Measurements from ENCODE around the gene CCDC12.

DNA sequence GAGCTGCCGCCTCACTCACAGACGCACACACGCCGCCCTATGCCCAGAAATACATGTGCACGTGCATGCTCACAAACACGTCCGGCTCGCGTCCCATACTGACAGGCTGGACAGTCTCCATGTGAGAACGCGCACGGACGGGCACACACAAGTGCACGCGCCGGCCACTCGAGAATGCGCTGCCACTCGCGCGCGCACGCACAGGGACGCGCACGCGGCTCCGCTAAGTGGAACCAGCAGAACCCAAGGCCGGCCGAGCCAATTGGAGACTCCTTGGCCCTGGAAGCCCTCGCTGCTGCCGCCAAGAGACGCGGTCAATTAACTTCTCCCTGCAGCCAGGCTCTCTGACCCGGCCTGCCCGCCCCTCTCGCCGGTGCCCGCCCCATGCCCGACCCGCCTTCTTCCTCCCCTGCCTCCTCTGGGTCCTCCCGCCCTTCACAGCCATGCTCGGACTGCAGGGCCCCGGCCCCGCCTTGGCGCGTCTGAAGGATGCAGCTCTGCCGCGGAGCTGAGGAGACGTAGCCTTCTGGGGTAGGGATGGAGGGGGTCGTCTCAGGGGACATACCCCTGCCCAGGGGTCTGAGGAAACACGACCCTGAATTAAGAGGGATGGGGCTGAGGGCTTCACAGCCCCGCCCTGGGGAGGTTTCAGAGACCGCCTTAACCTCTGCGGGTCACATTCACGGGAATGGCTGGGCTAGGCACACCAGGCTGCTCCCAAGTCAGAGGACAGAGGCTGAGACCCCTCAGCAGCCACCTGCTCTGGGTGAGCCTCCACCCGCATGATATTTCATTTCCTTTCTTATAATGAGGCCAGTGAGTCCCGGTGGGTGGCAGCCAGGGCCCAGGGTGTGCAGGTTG is 84.0 kb downstream of the CCDC12 start:
- TF ChIP-seq EZH2 (IDR thresholded peaks at IDR 0.05; ENCODE audit: low read length, unreplicated experiment) = no peak
- TF ChIP-seq, protein P1, sequence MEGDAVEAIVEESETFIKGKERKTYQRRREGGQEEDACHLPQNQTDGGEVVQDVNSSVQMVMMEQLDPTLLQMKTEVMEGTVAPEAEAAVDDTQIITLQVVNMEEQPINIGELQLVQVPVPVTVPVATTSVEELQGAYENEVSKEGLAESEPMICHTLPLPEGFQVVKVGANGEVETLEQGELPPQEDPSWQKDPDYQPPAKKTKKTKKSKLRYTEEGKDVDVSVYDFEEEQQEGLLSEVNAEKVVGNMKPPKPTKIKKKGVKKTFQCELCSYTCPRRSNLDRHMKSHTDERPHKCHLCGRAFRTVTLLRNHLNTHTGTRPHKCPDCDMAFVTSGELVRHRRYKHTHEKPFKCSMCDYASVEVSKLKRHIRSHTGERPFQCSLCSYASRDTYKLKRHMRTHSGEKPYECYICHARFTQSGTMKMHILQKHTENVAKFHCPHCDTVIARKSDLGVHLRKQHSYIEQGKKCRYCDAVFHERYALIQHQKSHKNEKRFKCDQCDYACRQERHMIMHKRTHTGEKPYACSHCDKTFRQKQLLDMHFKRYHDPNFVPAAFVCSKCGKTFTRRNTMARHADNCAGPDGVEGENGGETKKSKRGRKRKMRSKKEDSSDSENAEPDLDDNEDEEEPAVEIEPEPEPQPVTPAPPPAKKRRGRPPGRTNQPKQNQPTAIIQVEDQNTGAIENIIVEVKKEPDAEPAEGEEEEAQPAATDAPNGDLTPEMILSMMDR (conservative IDR thresholded peaks at IDR 0.05; ENCODE audit: low read depth, low read length) = no peak
- no peak for TF ChIP-seq EZH2phosphoT487 (IDR thresholded peaks at IDR 0.05; ENCODE audit: borderline replicate concordance, low read length)
